Right atrium auricular region (tissue), 2 donors: ENCODE measurements around the gene OSGIN1. TPM values are rescaled to one million over a fixed set of nuclear protein-coding genes. Genes with fewer than 3 reads are reported as not detected.

ENCODE experiments used
- DNase-seq: peaks from one replicate; pipeline ENCODE4 v3.0.0-alpha.2; 2019; ENCODE audit warnings: low spot score
- H3K27ac ChIP-seq, 2 donors: fragments of 200-600 bp; sonication (generic); 1 replicate in 1 of 2; 2 replicates in 1 of 2; pipeline ENCODE4 v1.5.1; 2016 to 2019
- H3K27me3 ChIP-seq, 2 donors: fragments of 200-600 bp; sonication (generic); one replicate each; pipeline versions ENCODE4 v1.5.1 to v1.6.0; 2017 to 2019
- H3K36me3 ChIP-seq: fragments of 200-600 bp; sonication (generic); one replicate; pipeline ENCODE4 v1.5.1; 2016
- H3K4me1 ChIP-seq, 2 donors: fragments of 200-600 bp; sonication (generic); one replicate each; pipeline versions ENCODE4 v1.5.1 to v1.6.0; 2017 to 2019
- H3K4me3 ChIP-seq, 2 donors: fragments of 200-600 bp; sonication (generic); 1 replicate in 1 of 2; 2 replicates in 1 of 2; pipeline ENCODE4 v1.5.1; 2017 to 2019; ENCODE audit warnings: mild to moderate bottlenecking in 1 of 2, moderate library complexity in 1 of 2
- H3K9me3 ChIP-seq, 2 donors: fragments of 200-600 bp; sonication (generic); one replicate each; pipeline ENCODE4 v1.5.1; 2019
- CTCF ChIP-seq, 2 donors: fragments of 200-600 bp; sonication (generic); IDR thresholded peaks; one replicate each; pipeline ENCODE4 v1.5.1; 2019; ENCODE audit warnings: antibody characterized with exemption in 2 of 2
- total RNA-seq, 2 donors: library from RNA; depleted of rRNA; stranded (reverse); fragments of >200 nt; gene quantifications; one replicate each; pipeline ENCODE4 v1.1.0, GENCODE V29; 2016

OSGIN1 gene
- total RNA-seq, 2 donors from 2014 or later, result 6.0 to 6.5 TPM

GRCh38 chr16:83967091-83967490, 14.1 kb downstream of the OSGIN1 start:
- H3K36me3 ChIP-seq, result peaks cover 10% of the 10 kb centered on the region
- H3K4me1 ChIP-seq, result no peaks in the 10 kb centered on the region
- no peaks in the 10 kb centered on the region for H3K9me3 ChIP-seq
- DNase-seq, result no peak
- TF ChIP-seq CTCF (IDR thresholded peaks at IDR 0.05), result no peak
- no peak overlapping the region for H3K27ac ChIP-seq
- H3K4me3 ChIP-seq, result no peak overlapping the region
- H3K27me3 ChIP-seq, result no peaks in the 10 kb centered on the region

GRCh38 chr16:83967838-83968305, 14.8 kb downstream of the OSGIN1 start, which contains the start of gene NECAB2:
TSS of gene NECAB2 (plus strand) at chr16:83968244. CDS start at chr16:83968649, 405 bp downstream.
- no peaks in the 10 kb centered on the region for H3K4me1 ChIP-seq
- H3K9me3 ChIP-seq, result no peaks in the 10 kb centered on the region
- H3K36me3 ChIP-seq, result peaks cover 10% of the 10 kb centered on the region
- no peak for DNase-seq
- H3K4me3 ChIP-seq, result peak within 1 kb of the TSS; percentile 37 to 47
- no peaks in the 10 kb centered on the region for H3K27me3 ChIP-seq
- peak; percentile 85 to 88 for TF ChIP-seq CTCF (IDR thresholded peaks at IDR 0.05)
- H3K27ac ChIP-seq, result no peak within 1 kb of the TSS

GRCh38 chr16:83968306-83968851, 15.3 kb downstream of the OSGIN1 start:
- no peak for DNase-seq
- TF ChIP-seq CTCF (IDR thresholded peaks at IDR 0.05), result no peak
- Histone ChIP-seq H3K36me3 (peaks cover 10% of the 10 kb centered on the region), H3K27ac (no peak overlapping the region), H3K9me3 (no peaks in the 10 kb centered on the region), H3K27me3 (no peaks in the 10 kb centered on the region), H3K4me1 (no peaks in the 10 kb centered on the region), H3K4me3 (peak overlapping the region; percentile 37 to 47)

GRCh38 chr16:83968891-83969649, 16.0 kb downstream of the OSGIN1 start:
- no peak for TF ChIP-seq CTCF (IDR thresholded peaks at IDR 0.05)
- Histone ChIP-seq H3K27ac (no peak overlapping the region), H3K27me3 (no peaks in the 10 kb centered on the region), H3K9me3 (no peaks in the 10 kb centered on the region), H3K4me3 (peak overlapping the region in 1 of 2 donors; percentile 22), H3K36me3 (peaks cover 10% of the 10 kb centered on the region), H3K4me1 (no peaks in the 10 kb centered on the region)
- DNase-seq, result no peak

GRCh38 chr16:83969771-83970429, 16.9 kb downstream of the OSGIN1 start:
- no peaks in the 10 kb centered on the region for H3K9me3 ChIP-seq
- no peak overlapping the region for H3K4me3 ChIP-seq
- no peak for DNase-seq
- no peak overlapping the region for H3K27ac ChIP-seq
- no peak for TF ChIP-seq CTCF (IDR thresholded peaks at IDR 0.05)
- H3K4me1 ChIP-seq, result no peaks in the 10 kb centered on the region
- H3K36me3 ChIP-seq, result peaks cover 10% of the 10 kb centered on the region
- H3K27me3 ChIP-seq, result no peaks in the 10 kb centered on the region
